GM12891 (cell line): ENCODE measurements around the gene HES7.
"Not testable (repeated sequence)": the region's sequence is repeated elsewhere in the genome, so short reads cannot be mapped to it uniquely, and the experiment has no call there.

Experiments
- DNase-seq: peaks from one replicate; pipeline ENCODE4 v3.0.0; 2011; ENCODE audit warnings: low spot score; ENCODE audit not compliant: insufficient read length
- FAIRE-seq: peaks from 2 replicates; lab custom pipeline; 2011; peaks lifted over from hg19 to GRCh38; lab: Jason Lieb, UNC
- PAX5 ChIP-seq: IDR thresholded peaks from 2 replicates; pipeline ENCODE4 v1.6.1; 2011; ENCODE audit warnings: low read length, moderate library complexity, mild to moderate bottlenecking; ENCODE audit not compliant: insufficient read depth, severe bottlenecking
- POLR2A ChIP-seq: IDR thresholded peaks from 2 replicates; pipeline ENCODE4 v1.6.1; 2011; ENCODE audit warnings: low read depth, low read length, control low read depth
- POLR2AphosphoS5 ChIP-seq: IDR thresholded peaks from 2 replicates; pipeline ENCODE4 v1.6.1; 2011; ENCODE audit warnings: low read depth, low read length, control low read depth
- POU2F2 ChIP-seq: IDR thresholded peaks from 2 replicates; pipeline ENCODE4 v1.6.1; 2011; ENCODE audit warnings: low read depth, mild to moderate bottlenecking, control low read depth, low read length, moderate library complexity
- SPI1 ChIP-seq: IDR thresholded peaks from 2 replicates; pipeline ENCODE4 v1.6.1; 2011; ENCODE audit warnings: low read depth, low read length, control low read depth
- TAF1 ChIP-seq: IDR thresholded peaks from 2 replicates; pipeline ENCODE4 v1.6.1; 2011; ENCODE audit warnings: low read depth, low read length, control low read depth

Gene HES7

GRCh38 chr17:8087075-8087951, 36.6 kb downstream of the HES7 start, which contains the start of gene ALOX12B:
Gene ALOX12B, minus strand, starts transcription at chr17:8087716. Its CDS starts 274 bp downstream, at chr17:8087442.
- FAIRE-seq: no peak
- TF ChIP-seq PAX5 (no peak), TAF1 (no peak), POLR2AphosphoS5 (no peak), POLR2A (no peak), POU2F2 (no peak), SPI1 (no peak)
- DNase-seq: no peak

GRCh38 chr17:8084250-8084649, 39.7 kb downstream of the HES7 start:
- TF ChIP-seq POLR2A (no peak), PAX5 (no peak), POU2F2 (no peak), POLR2AphosphoS5 (no peak), SPI1 (no peak), TAF1 (no peak)
- FAIRE-seq (no peak), DNase-seq (no peak)

- FAIRE-seq (no peak), DNase-seq (no peak)
- TF ChIP-seq POLR2A: no peak
- TF ChIP-seq SPI1: no peak
- TF ChIP-seq POU2F2: no peak
Observed at GRCh38 chr17:8082292-8082691, 41.6 kb downstream of the HES7 start.

- FAIRE-seq (no peak), DNase-seq (no peak)
- TF ChIP-seq PAX5 (no peak), POLR2AphosphoS5 (no peak), SPI1 (no peak), POU2F2 (no peak), TAF1 (no peak), POLR2A (no peak)
Observed at GRCh38 chr17:8081876-8082275, 42.0 kb downstream of the HES7 start.

GRCh38 chr17:8080799-8081219, 43.1 kb downstream of the HES7 start:
- FAIRE-seq: no peak

GRCh38 chr17:8080208-8080798, 43.6 kb downstream of the HES7 start:
- DNase-seq: no peak
- no peak for FAIRE-seq
- TF ChIP-seq POLR2A (no peak), SPI1 (no peak), POU2F2 (no peak), PAX5 (no peak), TAF1 (no peak), POLR2AphosphoS5 (no peak)

More at GRCh38 chr17:8080799-8081219, 43.1 kb downstream of the HES7 start:
- TF ChIP-seq POLR2AphosphoS5 (no peak), SPI1 (no peak), PAX5 (no peak), POLR2A (no peak), TAF1 (no peak)
- no peak for DNase-seq

- FAIRE-seq (peak; percentile 91), DNase-seq (peak; percentile 97)
- no peak for TF ChIP-seq TAF1
- TF ChIP-seq POLR2A: no peak
- TF ChIP-seq PAX5: no peak
- no peak for TF ChIP-seq POLR2AphosphoS5
Observed at GRCh38 chr17:8079291-8080207, 44.4 kb downstream of the HES7 start.

- not testable (repeated sequence) for DNase-seq, FAIRE-seq
Observed at GRCh38 chr17:8077939-8078338, 46.0 kb downstream of the HES7 start.
